ENCODE results near the gene LRIT3. TPM values are rescaled to one million over a fixed set of nuclear protein-coding genes. Genes with fewer than 3 reads are reported as not detected.

LRIT3 gene
- total and polyA plus RNA-seq, 2 of the 13 experiments (the other 11 are each of a cell fraction or from before 2014, with no cell fraction given) = 0.03 TPM; not detected in 1

DNA sequence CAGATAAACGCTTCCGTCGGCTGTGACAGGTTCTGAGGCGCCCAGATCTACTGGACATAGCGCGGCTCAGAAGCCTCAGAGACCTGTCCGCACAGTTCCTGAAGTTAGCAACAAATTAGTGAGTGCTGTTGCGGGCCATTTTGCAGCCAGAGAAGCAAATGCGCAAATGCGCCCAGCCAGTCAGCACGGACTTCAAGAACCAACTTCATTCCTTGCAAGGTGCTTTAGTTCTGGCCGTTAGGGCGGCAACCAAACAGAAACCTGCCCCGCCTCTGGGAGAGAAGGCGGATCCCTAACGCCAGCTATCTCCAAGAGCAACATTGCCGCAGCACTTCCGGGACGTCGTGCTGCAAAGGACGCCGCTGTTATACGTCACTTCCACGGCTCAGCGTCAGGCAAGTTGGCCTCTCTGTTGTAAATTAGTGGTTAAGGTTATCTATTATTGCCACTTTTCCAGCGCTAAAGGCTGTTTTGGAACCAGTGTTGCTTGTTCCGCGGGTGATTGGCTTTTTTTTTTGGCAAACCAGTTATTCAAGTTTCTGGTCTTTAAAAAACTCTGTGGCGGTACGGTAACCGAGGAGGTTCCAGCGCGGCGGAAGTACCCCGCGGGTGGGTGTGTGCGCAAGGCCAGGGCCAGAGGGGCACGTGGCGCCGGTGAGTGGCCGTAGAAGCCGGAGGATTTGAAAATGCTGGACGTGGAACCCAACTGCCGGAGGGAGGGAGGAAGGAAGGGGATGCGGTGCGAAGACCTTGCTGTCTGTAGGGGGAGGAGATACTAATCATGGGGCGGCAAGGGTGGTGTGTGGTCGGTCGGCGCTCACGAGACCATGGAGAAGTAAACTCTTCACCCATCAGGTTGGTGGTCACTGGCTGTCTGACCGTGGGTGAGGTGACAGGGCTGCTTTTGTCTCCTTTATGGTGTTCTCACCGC lies 32.5 kb upstream of the LRIT3 start, which contains the start of gene GAR1 (continued):
- TF ChIP-seq ZSCAN30 (CRISPR knock-in tag; IDR thresholded peaks at IDR 0.05) (no peak), PHF21A (CRISPR knock-in tag; IDR thresholded peaks at IDR 0.05) (peak; percentile 44; the same call in 1 of the 2 replicates), HES4 (CRISPR knock-in tag; IDR thresholded peaks at IDR 0.05; ENCODE audit: borderline replicate concordance) (peak; percentile 67; the same call in 1 of the 2 replicates), ISL2 (CRISPR knock-in tag; IDR thresholded peaks at IDR 0.05) (0 out of 2 replicates have a peak, but pooled peaks have one; percentile 47), ZNF703 (CRISPR knock-in tag; IDR thresholded peaks at IDR 0.05; ENCODE audit: borderline replicate concordance) (peak; percentile 54; the same call in 1 of the 2 replicates), NONO (IDR thresholded peaks at IDR 0.05) (no peak), NONO (CRISPR knock-in tag; conservative IDR thresholded peaks at IDR 0.05) (peak; percentile 75), ZNF263 (CRISPR knock-in tag; IDR thresholded peaks at IDR 0.05) (no peak), POLR2G (IDR thresholded peaks at IDR 0.05; ENCODE audit: low read depth, low read length) (peak; percentile 76), TEAD2 (CRISPR knock-in tag; IDR thresholded peaks at IDR 0.05) (0 out of 2 replicates have a peak, but pooled peaks have one; percentile 19), ZNF709 (CRISPR knock-in tag; IDR thresholded peaks at IDR 0.05) (0 out of 2 replicates have a peak, but pooled peaks have one; percentile 70), KLF16 (CRISPR knock-in tag; IDR thresholded peaks at IDR 0.05) (peak in 1 of 2 experiments; percentile 82; a peak in 2 of 4 replicates), EED (CRISPR knock-in tag; IDR thresholded peaks at IDR 0.05) (no peak), CREM (IDR thresholded peaks at IDR 0.05) (peak; percentile 99), CREM (CRISPR knock-in tag; IDR thresholded peaks at IDR 0.05) (peak; percentile 75), FOXK1 (CRISPR knock-in tag; IDR thresholded peaks at IDR 0.05; ENCODE audit: borderline replicate concordance, low read depth) (peak; percentile 96), IRF2 (CRISPR knock-in tag; IDR thresholded peaks at IDR 0.05) (peak; percentile 78; the same call in 1 of the 2 replicates), DMAP1 (CRISPR knock-in tag; IDR thresholded peaks at IDR 0.05) (peak; percentile 96)
- TF ChIP-seq, protein P1, sequence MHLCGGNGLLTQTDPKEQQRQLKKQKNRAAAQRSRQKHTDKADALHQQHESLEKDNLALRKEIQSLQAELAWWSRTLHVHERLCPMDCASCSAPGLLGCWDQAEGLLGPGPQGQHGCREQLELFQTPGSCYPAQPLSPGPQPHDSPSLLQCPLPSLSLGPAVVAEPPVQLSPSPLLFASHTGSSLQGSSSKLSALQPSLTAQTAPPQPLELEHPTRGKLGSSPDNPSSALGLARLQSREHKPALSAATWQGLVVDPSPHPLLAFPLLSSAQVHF (CRISPR knock-in tag; IDR thresholded peaks at IDR 0.05) = 0 out of 2 replicates have a peak, but pooled peaks have one; percentile 53
- TF ChIP-seq, protein P2, sequence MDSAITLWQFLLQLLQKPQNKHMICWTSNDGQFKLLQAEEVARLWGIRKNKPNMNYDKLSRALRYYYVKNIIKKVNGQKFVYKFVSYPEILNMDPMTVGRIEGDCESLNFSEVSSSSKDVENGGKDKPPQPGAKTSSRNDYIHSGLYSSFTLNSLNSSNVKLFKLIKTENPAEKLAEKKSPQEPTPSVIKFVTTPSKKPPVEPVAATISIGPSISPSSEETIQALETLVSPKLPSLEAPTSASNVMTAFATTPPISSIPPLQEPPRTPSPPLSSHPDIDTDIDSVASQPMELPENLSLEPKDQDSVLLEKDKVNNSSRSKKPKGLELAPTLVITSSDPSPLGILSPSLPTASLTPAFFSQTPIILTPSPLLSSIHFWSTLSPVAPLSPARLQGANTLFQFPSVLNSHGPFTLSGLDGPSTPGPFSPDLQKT (CRISPR knock-in tag; IDR thresholded peaks at IDR 0.05; ENCODE audit: borderline replicate concordance) = no peak
- TF ChIP-seq, protein P3, sequence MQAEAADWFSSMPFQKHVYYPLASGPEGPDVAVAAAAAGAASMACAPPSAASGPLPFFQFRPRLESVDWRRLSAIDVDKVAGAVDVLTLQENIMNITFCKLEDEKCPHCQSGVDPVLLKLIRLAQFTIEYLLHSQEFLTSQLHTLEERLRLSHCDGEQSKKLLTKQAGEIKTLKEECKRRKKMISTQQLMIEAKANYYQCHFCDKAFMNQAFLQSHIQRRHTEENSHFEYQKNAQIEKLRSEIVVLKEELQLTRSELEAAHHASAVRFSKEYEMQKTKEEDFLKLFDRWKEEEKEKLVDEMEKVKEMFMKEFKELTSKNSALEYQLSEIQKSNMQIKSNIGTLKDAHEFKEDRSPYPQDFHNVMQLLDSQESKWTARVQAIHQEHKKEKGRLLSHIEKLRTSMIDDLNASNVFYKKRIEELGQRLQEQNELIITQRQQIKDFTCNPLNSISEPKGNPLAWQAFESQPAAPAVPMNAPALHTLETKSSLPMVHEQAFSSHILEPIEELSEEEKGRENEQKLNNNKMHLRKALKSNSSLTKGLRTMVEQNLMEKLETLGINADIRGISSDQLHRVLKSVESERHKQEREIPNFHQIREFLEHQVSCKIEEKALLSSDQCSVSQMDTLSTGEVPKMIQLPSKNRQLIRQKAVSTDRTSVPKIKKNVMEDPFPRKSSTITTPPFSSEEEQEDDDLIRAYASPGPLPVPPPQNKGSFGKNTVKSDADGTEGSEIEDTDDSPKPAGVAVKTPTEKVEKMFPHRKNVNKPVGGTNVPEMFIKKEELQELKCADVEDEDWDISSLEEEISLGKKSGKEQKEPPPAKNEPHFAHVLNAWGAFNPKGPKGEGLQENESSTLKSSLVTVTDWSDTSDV (CRISPR knock-in tag; IDR thresholded peaks at IDR 0.05) = no peak
- TF ChIP-seq, protein P4, sequence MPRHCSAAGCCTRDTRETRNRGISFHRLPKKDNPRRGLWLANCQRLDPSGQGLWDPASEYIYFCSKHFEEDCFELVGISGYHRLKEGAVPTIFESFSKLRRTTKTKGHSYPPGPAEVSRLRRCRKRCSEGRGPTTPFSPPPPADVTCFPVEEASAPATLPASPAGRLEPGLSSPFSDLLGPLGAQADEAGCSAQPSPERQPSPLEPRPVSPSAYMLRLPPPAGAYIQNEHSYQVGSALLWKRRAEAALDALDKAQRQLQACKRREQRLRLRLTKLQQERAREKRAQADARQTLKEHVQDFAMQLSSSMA (CRISPR knock-in tag; IDR thresholded peaks at IDR 0.05) = no peak; the same call in none of the 2 replicates
- TF ChIP-seq, protein P5, sequence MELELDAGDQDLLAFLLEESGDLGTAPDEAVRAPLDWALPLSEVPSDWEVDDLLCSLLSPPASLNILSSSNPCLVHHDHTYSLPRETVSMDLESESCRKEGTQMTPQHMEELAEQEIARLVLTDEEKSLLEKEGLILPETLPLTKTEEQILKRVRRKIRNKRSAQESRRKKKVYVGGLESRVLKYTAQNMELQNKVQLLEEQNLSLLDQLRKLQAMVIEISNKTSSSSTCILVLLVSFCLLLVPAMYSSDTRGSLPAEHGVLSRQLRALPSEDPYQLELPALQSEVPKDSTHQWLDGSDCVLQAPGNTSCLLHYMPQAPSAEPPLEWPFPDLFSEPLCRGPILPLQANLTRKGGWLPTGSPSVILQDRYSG (CRISPR knock-in tag; IDR thresholded peaks at IDR 0.05) = 0 out of 2 replicates have a peak, but pooled peaks have one; percentile 30

Data from HepG2 (cell line).